Left renal cortex interstitium (tissue), 4 donors: ENCODE measurements around the gene SPTAN1. TPM values are rescaled to one million over a fixed set of nuclear protein-coding genes. Genes with fewer than 3 reads are reported as not detected.
A peak's percentile ranks its signal among the peaks of the same experiment; 100 is the strongest.
"Not testable (repeated sequence)": the region's sequence is repeated elsewhere in the genome, so short reads cannot be mapped to it uniquely, and the experiment has no call there.

Source experiments
- DNase-seq, 4 donors: peaks; one replicate each; pipeline ENCODE4 v3.0.0-alpha.2; 2013; ENCODE audit warnings: low read depth in 4 of 4, low spot score in 2 of 4, missing footprints in 1 of 4
- polyA plus RNA-seq, 4 donors: library from polyadenylated mRNA; unstranded; fragments of 120-200 nt; gene quantifications; one replicate each; pipeline ENCODE4 v1.2.1, GENCODE V29; 2013; ENCODE audit not compliant: insufficient read length in 4 of 4

The SPTAN1 gene
- polyA plus RNA-seq, 4 donors, result 286 to 440 (median 375) TPM

DNA sequence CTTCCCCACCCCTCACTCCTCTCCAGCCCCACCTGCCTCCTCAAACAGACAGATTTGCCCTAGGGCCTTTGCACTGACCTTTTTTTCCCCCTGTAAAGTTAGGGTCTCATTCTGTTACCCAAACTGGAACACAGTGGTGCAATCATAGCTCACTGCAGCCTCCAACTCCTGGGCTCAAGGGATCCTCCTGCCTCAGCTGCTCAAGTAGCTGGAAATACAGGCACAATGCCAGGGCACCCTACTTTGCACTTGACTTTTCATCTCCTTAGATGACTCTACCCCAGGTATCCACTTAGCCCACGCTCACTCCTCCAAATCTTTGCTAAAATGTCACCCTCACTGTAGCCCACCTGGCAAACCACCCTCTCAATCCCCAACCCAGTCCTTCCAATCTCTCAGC, 102.1 kb downstream of the SPTAN1 start:
- DNase-seq, result no peak

DNA sequence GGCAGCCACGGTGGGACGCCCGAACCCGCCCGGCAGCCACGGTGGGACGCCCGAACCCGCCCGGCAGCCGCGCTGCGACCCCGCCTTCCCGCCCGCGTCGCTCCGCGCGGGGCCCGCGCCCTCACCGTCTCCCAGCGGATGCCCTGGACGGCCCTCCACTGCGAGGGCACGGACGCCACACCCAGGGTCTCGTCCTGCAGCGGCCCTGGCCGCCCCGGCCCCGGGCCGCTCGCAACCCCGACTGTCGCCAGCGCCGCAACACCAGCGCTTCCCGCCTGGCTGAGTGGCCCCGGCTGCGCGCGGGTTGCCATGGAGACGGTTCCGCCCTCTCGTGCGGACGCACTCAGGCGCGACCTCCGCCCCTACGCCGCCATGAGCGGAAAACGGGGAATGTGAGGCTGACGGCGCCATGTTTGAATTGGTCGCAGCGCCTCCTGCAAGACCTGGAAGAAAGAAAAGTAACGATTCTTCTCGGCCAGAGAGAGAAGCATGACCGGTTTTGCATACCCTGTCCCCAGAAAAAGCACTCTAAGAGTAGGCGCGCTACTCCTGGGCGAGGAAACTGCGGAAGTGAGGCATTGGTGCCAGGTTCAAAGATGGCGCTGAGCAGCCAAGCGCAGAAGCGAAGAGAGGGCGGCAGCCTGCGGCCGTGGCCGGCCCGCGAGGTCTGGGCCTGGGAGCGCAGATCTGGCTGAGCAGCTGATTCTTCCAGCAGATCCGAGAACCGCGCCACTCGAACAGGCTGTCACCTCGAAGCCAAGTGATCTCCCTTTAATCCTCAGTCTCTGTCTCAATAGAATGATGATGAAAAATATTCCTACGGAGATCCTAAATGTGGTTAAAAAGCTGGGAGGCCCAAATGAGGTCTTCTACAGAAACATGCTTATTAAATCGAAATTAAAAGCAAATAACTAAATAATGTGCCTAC, 104.3 kb downstream of the SPTAN1 start, which contains the start of gene DYNC2I2:
DYNC2I2 (minus strand) TSS at position 432 of the 928 bp plus-strand sequence; CDS start at position 311, 121 bp downstream.
- DNase-seq, result peak; percentile 88 to 97 (median 90)

DNA sequence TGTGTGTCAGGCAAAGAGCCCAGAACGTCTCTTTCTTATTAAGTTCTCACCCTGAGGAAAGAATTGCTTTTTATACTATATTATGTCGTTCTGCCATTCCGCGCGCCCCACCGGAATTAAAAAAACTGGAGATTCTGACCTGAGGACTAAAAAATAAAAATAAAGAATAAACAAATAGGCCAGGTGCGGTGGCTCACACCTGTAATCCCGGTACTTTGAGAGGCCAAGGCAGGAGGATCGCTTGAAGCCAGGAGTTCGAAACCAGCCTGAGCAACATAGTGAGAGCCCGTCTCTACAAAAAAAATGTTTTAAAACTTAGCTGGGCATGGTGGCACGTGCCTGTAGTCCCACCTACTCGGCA, 104.9 kb downstream of the SPTAN1 start:
- no peak for DNase-seq

DNA sequence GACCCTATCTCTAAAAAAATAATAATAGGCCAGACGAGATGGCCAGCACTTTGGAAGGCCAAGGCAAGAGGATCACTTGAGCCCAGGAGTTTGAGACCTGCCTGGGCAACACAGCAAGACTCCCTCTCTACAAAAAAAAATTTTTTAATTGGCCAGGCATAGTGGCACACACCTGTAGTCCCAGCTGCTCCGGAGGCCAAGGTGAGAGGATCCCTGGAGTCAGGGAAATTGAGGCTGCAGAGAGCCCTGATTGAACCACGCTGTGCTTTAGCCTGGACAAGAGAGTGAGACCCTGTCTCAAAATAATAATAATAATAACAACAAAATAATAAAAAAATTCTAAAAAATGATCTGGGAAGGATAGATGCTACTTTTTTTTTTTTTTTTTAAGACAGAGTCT, 105.4 kb downstream of the SPTAN1 start:
- DNase-seq, result no peak

DNA sequence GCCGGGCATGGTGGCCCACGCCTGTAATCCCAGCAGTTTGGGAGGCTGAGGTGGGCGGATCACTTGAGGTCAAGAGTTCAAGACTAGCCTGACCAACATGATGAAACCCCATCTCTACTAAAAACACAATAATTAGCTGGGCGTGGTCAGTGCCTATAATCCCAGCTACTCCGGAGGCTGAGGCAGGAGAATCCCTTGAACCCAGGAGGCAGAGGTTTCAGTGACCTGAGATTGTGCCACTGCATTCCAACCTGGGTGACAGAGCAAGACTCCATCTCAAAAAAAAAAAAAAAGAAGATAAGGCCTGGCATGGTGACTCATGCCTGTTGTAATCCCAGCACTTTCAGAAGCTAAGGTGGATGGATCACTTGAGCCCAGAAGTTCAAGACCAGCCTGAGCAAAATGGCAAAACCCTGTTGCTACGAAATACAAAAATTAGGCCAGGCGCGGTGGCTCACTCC, 114.1 kb downstream of the SPTAN1 start:
- not testable (repeated sequence) for DNase-seq

DNA sequence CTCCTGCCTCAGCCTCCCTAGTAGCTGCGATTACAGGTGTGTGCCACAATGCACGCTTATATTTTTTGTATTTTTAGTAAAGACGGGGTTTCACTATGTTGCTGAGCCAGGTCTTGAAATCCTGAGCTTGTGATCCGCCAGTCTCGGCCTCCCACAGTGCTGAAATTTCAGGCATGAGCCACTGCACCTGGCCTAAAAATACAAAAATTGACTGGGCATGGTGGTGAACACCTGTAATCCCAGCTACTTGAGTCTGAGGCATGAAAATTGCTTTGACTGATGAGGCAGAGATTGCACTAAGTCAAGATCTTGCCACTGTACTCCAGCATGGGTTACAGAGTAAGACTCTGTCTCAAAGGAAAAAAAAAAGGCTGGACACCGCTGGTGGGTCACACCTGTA, 117.4 kb downstream of the SPTAN1 start:
- no peak for DNase-seq

DNA sequence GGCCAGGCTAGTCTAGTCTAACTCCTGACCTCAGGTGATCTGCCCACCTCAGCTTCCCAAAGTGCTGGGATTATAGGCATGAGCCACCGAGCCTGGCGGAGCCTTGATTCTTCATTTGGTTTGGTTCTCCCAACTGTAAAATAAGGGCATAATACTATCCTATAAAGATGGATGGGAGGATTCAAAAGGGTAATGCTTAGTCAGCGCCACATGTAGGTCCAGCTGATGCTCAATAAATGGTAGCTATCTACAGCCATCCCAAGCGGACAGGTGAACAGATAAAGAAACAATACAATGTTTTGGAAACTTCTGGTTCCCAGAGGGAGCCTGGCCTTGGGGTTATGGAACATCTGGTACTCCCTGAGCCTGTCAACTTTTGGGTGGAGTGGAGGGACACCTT, 123.0 kb downstream of the SPTAN1 start:
- no peak for DNase-seq

DNA sequence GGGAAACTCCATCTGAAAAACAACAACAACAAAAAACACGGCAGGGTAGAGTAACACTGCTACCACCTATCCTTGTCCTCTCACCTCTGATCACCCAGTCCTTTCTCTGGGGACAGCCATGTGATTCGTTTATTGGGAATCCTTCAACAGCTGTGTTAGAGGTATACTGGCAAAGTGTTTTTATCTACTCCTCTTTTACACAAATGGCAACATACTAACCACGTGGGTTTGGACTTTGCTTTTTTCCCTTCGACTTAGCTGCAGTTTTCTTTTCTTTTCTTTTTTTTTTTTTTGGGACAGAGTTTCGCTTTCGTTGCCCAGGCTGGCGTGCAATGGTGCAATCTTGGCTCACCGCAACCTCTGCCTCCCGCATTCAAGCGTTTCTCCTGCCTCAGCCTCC, 125.4 kb downstream of the SPTAN1 start:
- no peak for DNase-seq

Other genes starting within 250 kb of the SPTAN1 start
- 10 to 100 TPM; 38.3 to 41.3 (median 39.9) TPM for gene TRUB2, start 230.1 kb upstream of the SPTAN1 start, polyA plus RNA-seq
- 10 to 100 TPM; 52.6 to 95.2 (median 79.7) TPM for gene COQ4, start 229.7 kb upstream of the SPTAN1 start, polyA plus RNA-seq
- gene SLC27A4, start 212.1 kb upstream of the SPTAN1 start, polyA plus RNA-seq, result 10 to 100 TPM; 15.9 to 24.9 (median 21.9) TPM
- gene URM1, start 181.2 kb upstream of the SPTAN1 start, polyA plus RNA-seq, result 10 to 100 TPM; 52.6 to 71.2 (median 57.7) TPM
- gene CERCAM, start 131.7 kb upstream of the SPTAN1 start, polyA plus RNA-seq, result 10 to 100 TPM; 35.4 to 55.8 (median 47.5) TPM
- gene ODF2, start 96.6 kb upstream of the SPTAN1 start, polyA plus RNA-seq, result 10 to 100 TPM; 36.0 to 57.2 (median 46.6) TPM
- 10 to 100 TPM; 27.9 to 30.9 (median 29.9) TPM for gene GLE1, start 47.9 kb upstream of the SPTAN1 start, polyA plus RNA-seq
- gene DYNC2I2, start 104.3 kb downstream of the SPTAN1 start, polyA plus RNA-seq, result 10 to 100 TPM; 55.5 to 95.5 (median 78.0) TPM
- 100 to 1,000 TPM; 556 to 701 (median 612) TPM for gene SET, start 136.6 kb downstream of the SPTAN1 start, polyA plus RNA-seq
- 10 to 100 TPM in 3 of 4 donors, 1 to 10 TPM in 1; 6.9 to 15.6 (median 12.5) TPM for gene PKN3, start 149.9 kb downstream of the SPTAN1 start, polyA plus RNA-seq
- gene ZDHHC12, start 171.5 kb downstream of the SPTAN1 start, polyA plus RNA-seq, result 10 to 100 TPM; 15.6 to 26.2 (median 20.7) TPM
- gene ZER1, start 219.3 kb downstream of the SPTAN1 start, polyA plus RNA-seq, result 10 to 100 TPM; 33.5 to 43.9 (median 37.0) TPM
- gene TBC1D13, start 234.7 kb downstream of the SPTAN1 start, polyA plus RNA-seq, result 10 to 100 TPM; 35.4 to 41.7 (median 37.4) TPM